RWPE2 (cell line): ENCODE measurements around the gene POFUT2.
"Not testable (repeated sequence)": the region's sequence is repeated elsewhere in the genome, so short reads cannot be mapped to it uniquely, and the experiment has no call there.

Experiments
- ATAC-seq: fragments of 200-7000 bp; cut with Tn5 transposase; 3 replicates; pipeline ENCODE4 v1.9.1; 2021; ENCODE audit warnings: low read depth
- DNase-seq: peaks from one replicate; pipeline ENCODE4 v3.0.0-alpha.2; 2020; ENCODE audit warnings: low spot score
- H3K27ac ChIP-seq: fragments of 450-650 bp; 2 replicates; pipeline ENCODE4 v1.5.1; 2017; ENCODE audit warnings: mild to moderate bottlenecking; ENCODE audit not compliant: poor library complexity, severe bottlenecking
- H3K27me3 ChIP-seq: fragments of 250-450 bp; sonication (Bioruptor Pico); 2 replicates; pipeline ENCODE4 v1.5.1; 2021; ENCODE audit warnings: mild to moderate bottlenecking, moderate library complexity; ENCODE audit not compliant: insufficient read depth, poor library complexity, severe bottlenecking
- H3K36me3 ChIP-seq: fragments of 250-450 bp; sonication (Bioruptor Pico); 2 replicates; pipeline ENCODE4 v1.5.1; 2020; ENCODE audit warnings: low read depth, mild to moderate bottlenecking, moderate library complexity
- H3K4me1 ChIP-seq: fragments of 250-450 bp; sonication (Bioruptor Pico); 2 replicates; pipeline ENCODE4 v1.5.1; 2021; ENCODE audit warnings: mild to moderate bottlenecking, moderate library complexity; ENCODE audit not compliant: insufficient read depth, poor library complexity, severe bottlenecking
- H3K4me3 ChIP-seq: fragments of 250-450 bp; sonication (Bioruptor Pico); 2 replicates; pipeline ENCODE4 v1.5.1; 2021; ENCODE audit warnings: mild to moderate bottlenecking, moderate library complexity; ENCODE audit not compliant: severe bottlenecking
- H3K9me3 ChIP-seq: fragments of 250-450 bp; sonication (Bioruptor Pico); 2 replicates; pipeline ENCODE4 v1.5.1; 2021; ENCODE audit warnings: mild to moderate bottlenecking, moderate library complexity; ENCODE audit not compliant: severe bottlenecking
- CTCF ChIP-seq: fragments of 450-650 bp; IDR thresholded peaks from one replicate; pipeline ENCODE4 v1.5.1; 2017; ENCODE audit warnings: mild to moderate bottlenecking, moderate library complexity; ENCODE audit not compliant: poor library complexity, severe bottlenecking

The POFUT2 gene

GRCh38 chr21:45318556-45319404 is 31.1 kb upstream of the POFUT2 start:
- no peaks in the 10 kb centered on the region for H3K27me3 ChIP-seq
- H3K9me3 ChIP-seq: no peaks in the 10 kb centered on the region
- TF ChIP-seq CTCF: no peak
- ATAC-seq (no peak), DNase-seq (peak; percentile 68)
- H3K4me3 ChIP-seq: no peak overlapping the region
- no peak overlapping the region for H3K27ac ChIP-seq
- no peaks in the 10 kb centered on the region for H3K36me3 ChIP-seq
- no peaks in the 10 kb centered on the region for H3K4me1 ChIP-seq

- H3K9me3 ChIP-seq: no peaks in the 10 kb centered on the region
- no peaks in the 10 kb centered on the region for H3K36me3 ChIP-seq
- DNase-seq (peak; percentile 39), ATAC-seq (no peak)
- TF ChIP-seq CTCF: no peak
- no peaks in the 10 kb centered on the region for H3K4me1 ChIP-seq
- no peak overlapping the region for H3K4me3 ChIP-seq
- H3K27me3 ChIP-seq: no peaks in the 10 kb centered on the region
- H3K27ac ChIP-seq: no peak overlapping the region
Measured at GRCh38 chr21:45318146-45318555, 30.5 kb upstream of the POFUT2 start.

GRCh38 chr21:45317398-45318145 is 29.9 kb upstream of the POFUT2 start:
- no peak for TF ChIP-seq CTCF
- no peaks in the 10 kb centered on the region for H3K27me3 ChIP-seq
- H3K4me3 ChIP-seq: no peak overlapping the region
- no peaks in the 10 kb centered on the region for H3K36me3 ChIP-seq
- H3K4me1 ChIP-seq: no peaks in the 10 kb centered on the region
- ATAC-seq (peak; percentile 43; the same call in 2 of the 3 replicates), DNase-seq (peak; percentile 52)
- H3K9me3 ChIP-seq: no peaks in the 10 kb centered on the region
- no peak overlapping the region for H3K27ac ChIP-seq

- no peak overlapping the region for H3K27ac ChIP-seq
- ATAC-seq (no peak), DNase-seq (peak; percentile 29)
- no peaks in the 10 kb centered on the region for H3K4me1 ChIP-seq
- no peak for TF ChIP-seq CTCF
- H3K27me3 ChIP-seq: no peaks in the 10 kb centered on the region
- no peaks in the 10 kb centered on the region for H3K9me3 ChIP-seq
- H3K36me3 ChIP-seq: no peaks in the 10 kb centered on the region
- H3K4me3 ChIP-seq: no peak overlapping the region
Measured at GRCh38 chr21:45316871-45317397, 29.2 kb upstream of the POFUT2 start.

GRCh38 chr21:45315676-45316470 is 28.2 kb upstream of the POFUT2 start:
- DNase-seq, H3K9me3 ChIP-seq, ATAC-seq, H3K27me3 ChIP-seq, H3K4me1 ChIP-seq, H3K27ac ChIP-seq, H3K4me3 ChIP-seq, H3K36me3 ChIP-seq: not testable (repeated sequence)
